HT-29 (cell line): ENCODE measurements around the gene LENG1. TPM values are rescaled to one million over a fixed set of nuclear protein-coding genes. Genes with fewer than 3 reads are reported as not detected.
A peak's percentile ranks its signal among the peaks of the same experiment; 100 is the strongest.
"Not testable (repeated sequence)": the region's sequence is repeated elsewhere in the genome, so short reads cannot be mapped to it uniquely, and the experiment has no call there.

Experiments
- DNase-seq: peaks from one replicate; pipeline ENCODE4 v3.0.0-alpha.2; 2015; ENCODE audit warnings: low spot score
- total RNA-seq: library from RNA; depleted of rRNA; stranded (reverse); fragments of >200 nt; shearing (Covaris generic); gene quantifications from 2 replicates; pipeline ENCODE4 v1.2.3, GENCODE V29; 2014; rRNA removed

The LENG1 gene
- 12.9 and 14.9 TPM in 2 replicates for total RNA-seq

GRCh38 chr19:54159352-54160181, at the start of gene LENG1:
Gene LENG1 (minus strand): TSS chr19:54159721. CDS start chr19:54159695, 26 bp downstream.
- peak; percentile 100 for DNase-seq

GRCh38 chr19:54208784-54209057, 49.2 kb upstream of the LENG1 start:
- no peak for DNase-seq

GRCh38 chr19:54207983-54208783, 48.7 kb upstream of the LENG1 start:
- peak; percentile 72 for DNase-seq

GRCh38 chr19:54207676-54207982, 48.1 kb upstream of the LENG1 start:
- DNase-seq = no peak

GRCh38 chr19:54207193-54207592, 47.7 kb upstream of the LENG1 start:
- not testable (repeated sequence) for DNase-seq

- no peak for DNase-seq
Measured at GRCh38 chr19:54206831-54207177, 47.3 kb upstream of the LENG1 start.

GRCh38 chr19:54206030-54206830, 46.7 kb upstream of the LENG1 start:
- DNase-seq = no peak

GRCh38 chr19:54204767-54205468, 45.4 kb upstream of the LENG1 start:
- peak; percentile 5 for DNase-seq

- DNase-seq = peak; percentile 52
Measured at GRCh38 chr19:54203151-54203611, 43.7 kb upstream of the LENG1 start.

- DNase-seq = peak; percentile 50
Measured at GRCh38 chr19:54201980-54202379, 42.5 kb upstream of the LENG1 start.

GRCh38 chr19:54201172-54201701, 41.7 kb upstream of the LENG1 start:
- no peak for DNase-seq

- DNase-seq = no peak
Measured at GRCh38 chr19:54199401-54199800, 39.9 kb upstream of the LENG1 start.

- no peak for DNase-seq
Measured at GRCh38 chr19:54197121-54197520, 37.6 kb upstream of the LENG1 start.

GRCh38 chr19:54196536-54196935, 37.0 kb upstream of the LENG1 start:
- DNase-seq = no peak

- not testable (repeated sequence) for DNase-seq
Measured at GRCh38 chr19:54194463-54194862, 34.9 kb upstream of the LENG1 start.

- no peak for DNase-seq
Measured at GRCh38 chr19:54193011-54193410, 33.5 kb upstream of the LENG1 start.

- DNase-seq = peak; percentile 42
Measured at GRCh38 chr19:54191811-54192453, 32.4 kb upstream of the LENG1 start.

- DNase-seq = peak; percentile 98
Measured at GRCh38 chr19:54191011-54191810, 31.7 kb upstream of the LENG1 start, which contains the start of gene TSEN34. Gene TSEN34 (plus strand): TSS chr19:54191308. CDS start chr19:54191365, 57 bp downstream.

- DNase-seq = peak; percentile 100
Measured at GRCh38 chr19:54190503-54191010, 31.0 kb upstream of the LENG1 start.
